A673 (cell line): ENCODE results near the gene ZC3H12A. TPM values are rescaled to one million over a fixed set of nuclear protein-coding genes. Genes with fewer than 3 reads are reported as not detected.

ENCODE experiments used
- BruUV-seq: library from RNA; stranded (reverse); fragments of 400-500 nt; replicated peaks from 2 replicates; lab custom pipeline; 2021; lab: Mats Ljungman, UMichigan
- CTCF ChIA-PET: fragments of 300-600 bp; sonication (Branson Sonifier 250); formaldehyde crosslinking; loops from one replicate; lab custom pipeline; 2022; ENCODE audit warnings: antibody characterized with exemption; lab: Charles Lee
- POLR2A ChIA-PET: fragments of 300-600 bp; sonication (Branson Sonifier 250); formaldehyde crosslinking; loops from one replicate; lab custom pipeline; 2022; ENCODE audit warnings: antibody characterized with exemption; ENCODE audit not compliant: low non-redundant PET; lab: Charles Lee
- DNase-seq: peaks from one replicate; pipeline ENCODE4 v3.0.0-alpha.2; 2015; ENCODE audit warnings: low spot score
- H3K27ac ChIP-seq: fragments of 200-600 bp; sonication (generic); 2 replicates; pipeline ENCODE4 v1.5.1; 2016; ENCODE audit warnings: mixed run types, low read depth, mild to moderate bottlenecking, mixed read lengths, antibody characterized with exemption, low read length; ENCODE audit not compliant: poor library complexity, severe bottlenecking
- H3K27me3 ChIP-seq: fragments of 200-600 bp; sonication (generic); replicated peaks from 2 replicates; pipeline ENCODE4 v1.6.1; 2017; ENCODE audit warnings: mixed run types, low read depth, mild to moderate bottlenecking, mixed read lengths, antibody characterized with exemption, low read length; ENCODE audit not compliant: insufficient read depth, poor library complexity
- H3K36me3 ChIP-seq: fragments of 200-600 bp; sonication (generic); 2 replicates; pipeline ENCODE4 v1.6.1; 2016; ENCODE audit warnings: mixed run types, mild to moderate bottlenecking, mixed read lengths, antibody characterized with exemption, low read length; ENCODE audit not compliant: insufficient read depth, poor library complexity, severe bottlenecking
- H3K4me1 ChIP-seq: fragments of 200-600 bp; sonication (generic); 2 replicates; pipeline ENCODE4 v1.6.1; 2017; ENCODE audit warnings: mixed run types, mild to moderate bottlenecking, mixed read lengths, antibody characterized with exemption, low read length; ENCODE audit not compliant: insufficient read depth, poor library complexity, severe bottlenecking
- H3K4me3 ChIP-seq: fragments of 200-600 bp; sonication (generic); 2 replicates; pipeline ENCODE4 v1.5.1; 2016; ENCODE audit warnings: low read depth, mixed run types, mild to moderate bottlenecking, mixed read lengths, low read length; ENCODE audit not compliant: poor library complexity, severe bottlenecking
- H3K9me3 ChIP-seq: fragments of 200-600 bp; sonication (generic); 2 replicates; pipeline ENCODE4 v1.6.1; 2016; ENCODE audit warnings: mixed run types, low read depth, mild to moderate bottlenecking, mixed read lengths, antibody characterized with exemption, low read length; ENCODE audit not compliant: poor library complexity, severe bottlenecking
- EZH2 ChIP-seq: fragments of 200-600 bp; sonication (generic); IDR thresholded peaks from 2 replicates; pipeline ENCODE4 v1.6.1; 2017; ENCODE audit warnings: borderline replicate concordance, low read depth, mild to moderate bottlenecking, mixed read lengths, antibody characterized with exemption, low read length; ENCODE audit not compliant: poor library complexity, severe bottlenecking
- intact Hi-C: fragments of 100-400 bp; cut with micrococcal nuclease; formaldehyde crosslinking; loops from one replicate; pipeline ENCODE4 v1.10.0; 2022; ENCODE audit not compliant: unreplicated experiment
- total RNA-seq: library from RNA; stranded (reverse); gene quantifications from 2 replicates; pipeline ENCODE4 v1.2.3, GENCODE V29; 2021
- TF ChIP-seq, protein P1 (sequence below): fragments of 300-800, 200-600 bp; sonication (generic); conservative IDR thresholded peaks from 2 replicates; pipeline ENCODE4 v1.5.1; 2017; ENCODE audit warnings: low read depth, mild to moderate bottlenecking, antibody characterized with exemption, low read length, moderate library complexity, mixed read lengths

The ZC3H12A gene
- total RNA-seq, 1 experiment from 2014 or later: 5.4 TPM

DNA sequence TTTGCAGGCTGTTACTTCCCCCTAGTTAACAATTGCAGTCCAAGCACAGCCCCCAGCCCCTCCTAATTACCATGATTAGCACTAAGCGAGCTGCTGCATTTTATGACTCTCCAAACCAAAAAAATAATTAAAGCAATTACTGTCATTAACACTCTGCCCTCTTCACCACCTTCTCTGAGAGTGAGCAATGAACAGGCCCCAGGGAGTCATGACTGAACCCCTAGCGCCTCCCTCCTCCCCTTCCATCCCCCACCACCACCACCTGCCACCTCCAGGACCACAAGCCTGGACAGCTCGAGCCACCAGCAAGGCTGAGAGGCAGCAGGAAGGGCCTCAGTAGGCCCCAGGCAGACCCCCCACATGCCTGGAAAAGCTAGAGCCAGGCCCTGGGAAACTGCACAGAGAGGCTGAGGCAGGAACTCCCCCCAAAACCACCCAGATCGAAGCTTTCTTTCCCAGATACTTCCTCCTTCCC is 35.5 kb upstream of the ZC3H12A start:
- Histone ChIP-seq H3K27ac (no peak overlapping the region), H3K4me1 (no peaks in the 10 kb centered on the region), H3K27me3 (no peaks in the 10 kb centered on the region), H3K36me3 (no peaks in the 10 kb centered on the region), H3K9me3 (no peaks in the 10 kb centered on the region), H3K4me3 (no peak overlapping the region)
- TF ChIP-seq EZH2: no peak
- TF ChIP-seq, protein P1, sequence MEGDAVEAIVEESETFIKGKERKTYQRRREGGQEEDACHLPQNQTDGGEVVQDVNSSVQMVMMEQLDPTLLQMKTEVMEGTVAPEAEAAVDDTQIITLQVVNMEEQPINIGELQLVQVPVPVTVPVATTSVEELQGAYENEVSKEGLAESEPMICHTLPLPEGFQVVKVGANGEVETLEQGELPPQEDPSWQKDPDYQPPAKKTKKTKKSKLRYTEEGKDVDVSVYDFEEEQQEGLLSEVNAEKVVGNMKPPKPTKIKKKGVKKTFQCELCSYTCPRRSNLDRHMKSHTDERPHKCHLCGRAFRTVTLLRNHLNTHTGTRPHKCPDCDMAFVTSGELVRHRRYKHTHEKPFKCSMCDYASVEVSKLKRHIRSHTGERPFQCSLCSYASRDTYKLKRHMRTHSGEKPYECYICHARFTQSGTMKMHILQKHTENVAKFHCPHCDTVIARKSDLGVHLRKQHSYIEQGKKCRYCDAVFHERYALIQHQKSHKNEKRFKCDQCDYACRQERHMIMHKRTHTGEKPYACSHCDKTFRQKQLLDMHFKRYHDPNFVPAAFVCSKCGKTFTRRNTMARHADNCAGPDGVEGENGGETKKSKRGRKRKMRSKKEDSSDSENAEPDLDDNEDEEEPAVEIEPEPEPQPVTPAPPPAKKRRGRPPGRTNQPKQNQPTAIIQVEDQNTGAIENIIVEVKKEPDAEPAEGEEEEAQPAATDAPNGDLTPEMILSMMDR: no peak
- ChIA-PET CTCF (no interaction called here), POLR2A (no interaction called here)
- DNase-seq: no peak
- intact Hi-C loops: loop anchor here (10.0 kb wide), 2 partner anchors 734 to 834 kb away; no protein-coding TSS in a partner anchor
- BruUV-seq: no TSS peak

DNA sequence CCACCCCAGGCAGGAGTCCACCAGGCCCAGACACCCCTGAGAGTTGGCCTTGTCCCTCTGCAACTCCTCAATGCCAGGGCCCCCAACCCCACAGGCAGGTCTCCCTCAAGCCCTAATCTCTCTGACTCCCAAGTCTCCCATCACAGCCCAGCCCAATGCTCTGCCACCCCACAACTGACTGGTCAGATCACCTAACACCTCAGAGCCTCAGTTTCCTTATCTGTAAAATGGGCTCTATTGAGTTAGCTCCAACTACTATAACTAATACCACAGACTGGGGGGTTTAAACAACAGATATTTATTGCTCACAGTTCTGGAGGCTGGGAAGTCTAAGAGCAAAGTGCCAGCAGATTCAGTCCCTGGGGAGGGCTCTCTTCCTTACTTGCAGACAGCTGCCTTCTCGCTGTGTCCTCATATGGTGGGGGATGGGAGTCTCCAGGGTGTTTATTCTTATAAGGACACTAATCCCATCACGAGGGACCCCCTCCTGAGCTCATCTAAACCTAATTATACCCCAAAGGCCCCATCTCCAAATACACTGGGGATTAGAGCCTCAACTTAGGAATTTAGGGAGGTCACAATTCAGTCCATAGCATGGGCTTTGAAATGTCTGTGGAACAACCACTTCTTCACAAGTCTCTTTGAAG is 34.9 kb upstream of the ZC3H12A start:
- peak; percentile 58 for DNase-seq
- no peak overlapping the region for H3K27ac ChIP-seq
- H3K9me3 ChIP-seq: no peaks in the 10 kb centered on the region
- no peaks in the 10 kb centered on the region for H3K4me1 ChIP-seq
- intact Hi-C loops: loop anchor here (10.0 kb wide), 2 partner anchors 735 to 835 kb away; no protein-coding TSS in a partner anchor
- CTCF ChIA-PET: no interaction called here
- no peak overlapping the region for H3K4me3 ChIP-seq
- POLR2A ChIA-PET: no interaction called here
- TF ChIP-seq, protein P1: no peak
- TF ChIP-seq EZH2: no peak
- no TSS peak for BruUV-seq
- no peaks in the 10 kb centered on the region for H3K27me3 ChIP-seq
- no peaks in the 10 kb centered on the region for H3K36me3 ChIP-seq

DNA sequence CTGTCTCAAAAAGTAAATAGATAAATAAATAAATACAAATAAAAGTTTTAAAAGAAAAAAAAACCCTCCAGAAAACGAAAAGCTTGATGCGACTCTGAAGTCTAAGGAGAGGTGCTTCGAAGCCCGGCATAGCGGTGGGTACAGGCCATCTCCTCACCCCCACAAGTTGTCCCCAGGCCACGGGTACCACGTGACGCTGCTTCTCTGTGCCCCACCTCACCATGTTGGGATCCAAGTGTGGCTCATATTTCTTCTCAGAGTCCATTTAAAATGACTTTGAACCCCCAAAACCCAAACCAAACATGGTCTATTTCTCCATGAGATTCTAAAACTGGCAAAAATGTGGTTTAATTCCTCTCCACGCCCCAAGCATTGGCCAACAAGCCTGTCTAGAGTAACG is 32.9 kb upstream of the ZC3H12A start:
- no peaks in the 10 kb centered on the region for H3K36me3 ChIP-seq
- no peak for DNase-seq
- H3K27ac ChIP-seq: no peak overlapping the region
- H3K4me1 ChIP-seq: no peaks in the 10 kb centered on the region
- ChIA-PET POLR2A (no interaction called here), CTCF (no interaction called here)
- no peak for TF ChIP-seq EZH2
- TF ChIP-seq, protein P1: no peak
- BruUV-seq: no TSS peak
- H3K27me3 ChIP-seq: no peaks in the 10 kb centered on the region
- no peaks in the 10 kb centered on the region for H3K9me3 ChIP-seq
- intact Hi-C loops: no loop called here
- no peak overlapping the region for H3K4me3 ChIP-seq
